NCI-H748 (cell line): ENCODE results near the gene MIER2.

Source experiments
- DNase-seq: peaks from one replicate; lab custom pipeline; 2025; ENCODE audit not compliant: unreplicated experiment; lab: John Stamatoyannopoulos, UW

Gene MIER2

GRCh38 chr19:335486-336066, 9.0 kb downstream of the MIER2 start:
- DNase-seq: no peak

DNA sequence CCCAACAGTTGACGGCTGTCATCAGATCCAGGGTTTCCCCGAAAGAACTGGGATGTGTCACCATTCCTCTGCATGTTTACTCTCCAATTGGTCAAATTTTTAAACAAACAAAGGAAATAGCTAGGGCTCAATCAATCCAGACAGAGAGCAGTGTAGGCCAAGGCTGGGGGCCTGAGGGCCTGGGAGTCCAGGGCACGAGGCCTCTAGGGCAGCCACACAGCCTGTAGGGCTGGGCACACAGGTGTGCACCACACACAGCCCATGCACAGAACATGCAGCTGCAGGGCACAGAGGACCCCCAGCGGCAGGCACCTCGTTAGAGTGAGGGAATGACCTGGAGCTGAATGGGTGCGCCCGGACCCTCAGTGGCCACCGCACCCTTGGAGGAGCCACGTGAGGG, 9.5 kb downstream of the MIER2 start:
- no peak for DNase-seq

DNA sequence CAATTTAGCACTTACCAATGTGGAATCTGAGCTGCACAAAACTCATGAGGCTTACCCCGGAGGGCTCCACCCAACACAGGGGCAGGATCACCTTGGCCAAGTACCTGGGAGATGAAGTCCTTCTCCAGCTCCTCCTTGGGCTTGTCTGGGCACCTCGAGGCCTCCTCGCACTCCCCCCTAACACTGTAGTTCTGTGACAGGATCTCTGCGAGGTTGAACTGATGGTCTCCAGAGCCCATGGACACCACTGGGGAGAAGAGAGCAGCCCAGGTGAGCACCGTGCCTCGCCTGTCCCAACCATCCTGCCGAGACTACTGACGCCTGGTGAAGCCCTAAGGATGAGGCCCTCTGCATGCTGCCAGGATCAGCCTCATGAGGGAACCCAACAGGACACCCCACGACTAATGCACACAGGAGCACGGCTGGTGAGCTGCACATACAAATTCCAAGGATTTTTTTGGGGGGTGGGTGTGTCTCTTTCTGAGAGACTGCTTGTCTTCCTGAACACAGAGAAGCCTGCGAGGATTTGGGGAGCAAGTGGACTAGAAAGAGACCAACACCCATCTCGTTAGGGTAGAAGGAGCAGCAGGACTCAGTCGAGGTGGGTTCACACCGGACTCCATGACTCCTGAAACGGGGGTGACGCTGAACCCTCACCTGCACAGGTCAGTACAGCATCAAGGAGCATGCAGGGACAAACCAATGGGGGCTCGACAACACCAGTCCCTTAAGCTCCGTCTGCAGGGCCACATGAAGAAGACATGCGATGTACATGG, 10.1 kb downstream of the MIER2 start:
- DNase-seq: no peak

- no peak for DNase-seq
These were observed 14.1 kb downstream of the MIER2 start for GRCh38 chr19:330503-330902.

- no peak for DNase-seq
These were observed 14.7 kb downstream of the MIER2 start for GRCh38 chr19:329876-330275.

GRCh38 chr19:328025-328505, 16.5 kb downstream of the MIER2 start:
- peak; percentile 1 for DNase-seq

- DNase-seq: no peak
These were observed 17.1 kb downstream of the MIER2 start for GRCh38 chr19:327291-328024.

DNA sequence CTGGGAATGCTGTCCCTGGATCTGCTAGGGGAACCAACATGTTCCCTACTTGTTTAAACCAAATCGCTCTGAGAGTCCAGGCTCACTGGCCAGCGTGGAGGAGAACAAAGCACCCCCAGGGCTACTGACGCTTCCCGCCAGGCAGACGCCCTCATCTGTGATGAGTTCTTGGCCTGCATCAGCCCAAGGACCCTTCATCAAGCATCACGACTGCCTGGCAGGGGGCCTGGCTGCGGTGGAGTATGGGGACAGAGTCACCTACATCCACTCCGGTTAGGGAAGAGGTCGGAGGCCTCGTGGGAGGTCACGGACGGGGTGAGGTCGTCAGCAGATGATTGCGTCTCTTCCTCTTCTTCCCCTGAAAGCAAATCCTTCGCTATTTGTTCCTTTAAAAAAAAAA, 17.7 kb downstream of the MIER2 start:
- DNase-seq: no peak

DNA sequence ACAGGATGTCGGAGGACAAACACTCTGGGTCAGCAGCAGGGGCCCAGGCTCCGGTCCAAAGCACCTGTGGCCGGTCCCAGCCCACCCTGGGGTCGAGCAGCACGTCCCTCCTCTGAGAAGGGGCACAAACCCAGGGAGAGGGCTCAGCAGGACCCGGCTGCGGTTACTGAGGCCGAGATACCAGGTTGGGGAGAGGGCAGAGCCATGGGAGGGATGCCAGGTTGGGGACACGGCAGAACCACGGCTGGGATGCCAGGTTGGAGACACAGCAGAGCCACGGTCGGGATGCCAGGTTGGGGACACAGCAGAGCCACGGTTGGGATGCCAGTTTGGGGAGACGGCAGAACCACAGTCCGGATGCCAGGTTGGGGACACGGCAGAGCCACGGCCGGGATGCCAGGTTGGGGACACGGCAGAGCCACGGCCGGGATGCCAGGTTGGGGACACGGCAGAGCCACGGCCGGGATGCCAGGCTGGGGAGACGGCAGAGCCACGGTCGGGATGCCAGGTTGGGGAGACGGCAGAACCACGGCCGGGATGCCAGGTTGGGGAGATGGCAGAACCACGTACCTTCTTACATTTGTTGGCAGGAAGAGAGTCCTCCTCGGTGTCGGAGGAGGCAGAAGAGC, 18.5 kb downstream of the MIER2 start:
- no peak for DNase-seq

DNA sequence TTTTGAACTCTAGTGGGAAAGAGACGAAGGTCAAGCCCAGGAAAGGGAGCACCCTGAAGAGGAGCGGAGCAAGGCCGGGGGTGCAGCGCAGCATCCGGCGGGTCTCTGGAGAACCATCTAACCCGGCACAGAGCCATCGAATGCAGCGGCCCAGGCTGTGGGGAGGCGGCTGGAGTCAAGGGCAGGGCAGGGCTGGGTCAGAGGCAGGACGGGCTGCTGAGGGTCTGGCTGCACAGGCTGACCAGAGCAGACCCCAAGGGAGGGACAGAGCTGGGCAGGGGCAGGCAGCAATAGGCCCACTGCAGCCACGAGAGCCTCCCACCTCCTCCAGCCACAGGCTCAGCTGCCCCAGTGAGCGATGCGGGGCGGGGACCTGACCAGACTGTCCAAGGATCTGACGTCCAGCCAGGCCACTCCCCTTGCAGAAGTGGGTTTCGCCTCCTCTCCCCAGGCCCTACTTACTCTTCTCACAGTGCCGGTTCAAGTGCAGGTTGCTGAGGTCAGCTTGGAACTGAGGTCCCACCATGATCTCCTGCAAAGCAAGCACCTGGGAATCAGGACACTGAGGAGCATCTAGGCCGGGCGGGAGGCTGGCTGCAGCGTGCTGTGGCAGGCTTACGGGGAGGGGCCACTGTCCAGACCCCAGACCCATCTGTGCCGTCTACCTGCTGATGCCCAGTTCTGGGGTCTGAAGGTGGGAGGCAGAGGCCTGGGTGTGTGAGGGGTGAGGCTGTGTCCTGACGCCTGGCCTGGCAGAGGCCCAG, 19.2 kb downstream of the MIER2 start:
- DNase-seq: no peak

DNA sequence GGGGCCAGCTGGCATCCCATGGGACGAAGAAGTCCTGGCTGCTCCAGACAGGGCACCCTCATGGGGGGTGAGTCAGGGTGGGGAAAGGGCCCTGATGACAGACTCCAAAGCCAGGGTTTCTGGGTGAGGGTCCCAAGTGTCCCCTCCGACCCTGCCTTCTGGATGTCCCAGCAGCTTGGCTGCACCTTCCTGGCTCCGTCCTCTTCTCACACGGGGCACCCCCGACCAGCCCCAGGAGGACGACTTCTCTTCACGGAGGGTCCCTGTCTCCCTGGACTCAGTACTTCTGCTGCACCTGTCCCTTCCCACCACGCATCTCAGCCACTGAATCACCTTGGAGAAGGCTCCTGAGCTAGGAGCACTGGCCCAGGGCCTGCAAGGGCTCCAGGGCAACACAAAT, 19.9 kb downstream of the MIER2 start:
- no peak for DNase-seq

DNA sequence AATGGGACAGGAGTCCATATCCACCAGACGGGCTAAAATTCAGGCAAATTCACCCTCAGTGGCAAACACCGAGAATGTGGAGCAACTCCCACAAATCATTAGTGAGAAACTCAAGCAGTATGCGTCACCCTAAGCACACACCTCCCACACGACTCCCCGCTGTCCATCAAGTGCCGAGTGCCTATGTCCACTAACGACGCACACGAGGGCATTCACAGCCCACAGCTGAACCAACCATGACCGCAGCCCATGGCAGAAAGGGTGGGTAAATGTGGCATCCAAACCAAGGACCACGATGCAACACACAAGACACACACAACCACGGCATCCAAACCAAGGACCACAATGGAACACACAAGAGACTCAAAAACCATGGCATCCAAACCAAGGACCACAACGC, 22.0 kb downstream of the MIER2 start:
- no peak for DNase-seq

- no peak for DNase-seq
These were observed 26.2 kb downstream of the MIER2 start for GRCh38 chr19:318509-318774.

DNA sequence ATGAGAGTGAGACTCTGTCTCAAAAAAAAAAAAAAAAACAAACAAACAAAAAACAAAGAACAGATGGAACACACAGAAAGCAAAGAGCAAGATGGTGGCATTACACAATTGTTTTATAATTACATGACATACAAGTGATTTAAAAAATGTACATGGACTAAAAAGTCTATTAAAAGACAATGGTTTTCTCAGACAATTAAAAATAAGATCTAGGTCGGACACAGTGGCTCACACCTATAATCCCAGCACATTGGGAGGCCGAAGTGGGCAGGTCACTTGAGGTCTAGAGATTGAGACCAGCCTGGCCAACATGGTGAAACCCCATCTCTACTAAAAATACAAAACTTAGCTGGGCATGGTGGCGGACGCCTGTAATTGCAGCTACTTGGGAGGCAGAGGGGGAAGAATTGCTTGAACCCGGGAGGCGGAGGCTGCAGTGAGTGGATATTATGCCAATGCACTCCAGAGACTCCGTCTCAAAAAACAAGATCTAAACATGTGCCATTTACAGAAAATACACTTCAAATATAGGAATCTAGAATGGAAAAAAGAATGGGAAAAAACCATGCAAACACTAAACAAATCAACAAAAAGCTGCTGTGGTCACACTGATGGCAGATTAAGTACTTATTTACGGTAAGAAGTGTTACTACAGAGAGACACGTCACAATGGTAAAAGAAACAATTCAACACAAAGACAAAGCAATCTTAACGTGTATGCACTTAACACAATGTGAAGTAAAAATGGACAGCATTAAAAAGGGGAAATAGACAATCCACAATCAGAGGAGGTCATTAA, 26.7 kb downstream of the MIER2 start:
- DNase-seq: no peak

DNA sequence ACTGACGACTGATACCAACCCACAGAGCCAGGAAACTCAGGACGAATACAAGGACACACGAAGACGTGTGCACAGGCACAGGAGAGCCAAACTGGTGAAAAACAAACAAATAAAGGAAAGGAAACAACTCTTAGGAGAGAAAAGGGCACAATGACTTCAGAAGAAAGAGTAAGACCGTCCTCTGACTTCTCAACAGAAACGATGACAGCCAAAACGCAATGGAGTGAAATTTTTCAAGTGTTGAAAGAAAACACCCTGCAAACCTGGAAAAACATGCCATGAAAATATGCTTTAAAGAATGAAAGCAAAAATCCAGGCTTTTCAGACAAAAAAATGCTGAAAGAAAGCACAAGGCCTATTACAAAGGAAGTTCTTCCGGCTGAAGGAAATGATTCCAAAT, 28.8 kb downstream of the MIER2 start:
- no peak for DNase-seq

- DNase-seq: no peak
These were observed 30.4 kb downstream of the MIER2 start for GRCh38 chr19:313988-314815.

DNA sequence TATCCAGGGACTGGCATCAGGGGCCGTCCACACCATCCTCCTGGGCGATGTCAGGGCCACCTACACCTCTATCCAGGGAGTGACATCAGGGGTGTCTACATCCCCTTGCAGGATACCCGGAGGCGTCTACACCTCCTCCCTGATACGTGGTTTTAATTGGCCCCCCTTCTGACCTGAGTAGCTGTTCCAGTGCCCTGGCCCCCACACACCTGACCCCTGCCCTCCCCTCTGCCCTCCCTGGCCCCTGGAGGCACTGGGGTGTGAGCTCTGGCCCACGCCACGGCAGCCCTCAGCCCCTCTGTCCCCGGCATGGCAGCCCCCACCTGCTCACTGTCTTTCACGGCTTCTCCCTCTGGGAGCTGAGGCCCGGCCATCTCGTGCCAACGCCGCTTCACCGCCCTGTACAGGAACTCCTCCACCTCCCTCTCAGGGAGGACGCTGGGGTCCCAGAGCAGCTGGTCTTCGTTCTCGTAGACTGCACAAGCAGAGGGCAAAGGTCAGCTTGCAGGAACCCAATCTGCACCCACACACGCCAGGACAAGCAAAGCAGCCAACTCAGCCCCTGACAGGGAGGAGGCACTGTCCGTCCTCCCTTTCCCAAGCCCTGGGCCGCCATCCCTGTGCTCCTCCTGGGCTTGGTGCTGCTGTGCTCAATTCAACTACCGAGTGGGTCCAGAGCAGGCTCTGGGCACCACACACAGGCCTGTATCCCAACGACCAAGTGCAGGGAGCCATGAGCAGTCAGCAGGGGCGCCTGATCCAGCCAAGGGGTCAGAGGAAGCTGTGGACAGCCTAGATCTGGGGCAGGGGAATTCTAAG, 31.2 kb downstream of the MIER2 start:
- DNase-seq: no peak

DNA sequence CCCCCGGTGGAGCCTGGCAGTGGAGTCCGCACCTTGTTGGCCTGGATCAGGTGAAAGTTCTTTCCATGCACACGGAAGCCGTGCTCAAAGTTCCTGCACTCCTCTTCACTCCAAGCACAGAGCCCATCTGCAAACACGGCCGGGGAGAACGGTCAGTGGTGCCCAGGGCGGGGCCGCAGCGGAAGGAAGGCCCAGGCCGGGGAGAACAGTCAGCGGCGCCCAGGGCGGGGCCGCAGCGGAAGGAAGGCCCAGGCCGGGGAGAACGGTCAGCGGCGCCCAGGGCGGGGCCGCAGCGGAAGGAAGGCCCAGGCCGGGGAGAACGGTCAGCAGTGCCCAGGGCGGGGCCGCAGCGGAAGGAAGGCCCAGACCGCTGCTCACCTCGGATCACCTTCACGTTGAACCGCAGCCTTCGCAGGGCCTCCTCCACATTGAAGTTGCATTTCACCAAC, 32.8 kb downstream of the MIER2 start:
- DNase-seq: no peak
